Measurements from ENCODE around the gene IGFBPL1. TPM values are rescaled to one million over a fixed set of nuclear protein-coding genes. Genes with fewer than 3 reads are reported as not detected.
"Not testable (repeated sequence)": the region's sequence is repeated elsewhere in the genome, so short reads cannot be mapped to it uniquely, and the experiment has no call there.

IGFBPL1 gene
- total RNA-seq (ENCODE audit: low replicate concordance): 26.6 and 43.2 TPM in 2 replicates

DNA sequence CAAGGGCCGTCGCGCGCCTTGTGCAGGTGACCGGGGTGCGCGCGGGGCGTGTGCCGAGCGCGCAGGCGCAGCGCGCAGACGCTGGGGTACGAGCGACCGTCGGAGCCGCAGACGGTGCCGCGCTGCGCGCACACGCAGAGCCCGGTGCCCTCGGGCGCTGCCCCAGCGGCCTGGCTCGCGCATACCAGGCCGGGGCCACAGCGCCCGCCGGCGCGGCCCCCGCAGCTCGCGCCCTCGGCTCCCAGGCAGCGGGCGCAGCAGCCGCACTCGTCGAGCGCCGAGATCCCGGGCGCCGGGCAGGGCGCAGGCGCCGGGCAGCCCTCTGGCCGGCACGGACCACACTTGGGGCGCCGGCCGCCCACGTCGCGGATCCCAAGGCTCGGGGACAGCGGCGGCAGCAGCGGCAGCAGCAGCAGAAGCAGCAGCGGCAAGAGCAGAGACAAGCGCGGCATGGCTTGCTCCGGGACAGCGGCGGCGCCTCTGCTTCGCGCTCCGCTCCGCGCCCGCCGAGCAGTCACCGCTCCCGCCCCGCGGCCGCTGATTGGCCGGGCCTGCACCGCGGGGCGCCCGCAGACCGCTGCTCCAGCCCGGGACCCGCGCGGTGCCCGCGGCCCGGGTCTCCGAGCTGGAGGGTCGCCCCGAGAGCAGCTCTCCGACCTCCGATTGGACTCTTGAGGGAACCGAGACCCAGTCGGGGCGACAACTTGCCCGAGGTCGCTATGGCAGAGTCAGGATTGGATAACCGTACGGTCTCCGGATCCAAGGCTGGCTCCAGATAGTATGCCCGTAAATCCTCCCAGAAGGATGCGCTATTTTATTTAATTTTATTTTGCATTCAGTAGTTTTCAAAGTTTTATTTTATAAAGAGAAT lies at the start of gene IGFBPL1:
IGFBPL1 (minus strand) TSS at position 482 of the 871 bp plus-strand sequence; CDS start at position 452, 30 bp downstream.
- no peaks in the 10 kb centered on the region for H3K9me3 ChIP-seq (ENCODE audit: low read depth)
- H3K9ac ChIP-seq: no peak within 1 kb of the TSS
- H3F3A ChIP-seq (ENCODE audit: low read depth): peaks cover 41% of the 10 kb centered on the region
- peaks cover 5% of the 10 kb centered on the region for H4K20me1 ChIP-seq (ENCODE audit: low read depth)
- H3K4me3 ChIP-seq: peak within 1 kb of the TSS; percentile 44
- H3K27ac Mint-ChIP-seq: peak within 1 kb of the TSS; percentile 26
- TF ChIP-seq CTCF (IDR thresholded peaks at IDR 0.05) (no peak), EZH2phosphoT487 (IDR thresholded peaks at IDR 0.05) (no peak), EZH2 (IDR thresholded peaks at IDR 0.05) (no peak)
- H3K79me2 ChIP-seq (ENCODE audit: low read depth): no peaks in the 10 kb centered on the region
- H3K4me1 ChIP-seq: peaks cover 25% of the 10 kb centered on the region
- peaks cover 50% of the 10 kb centered on the region for H3K27me3 ChIP-seq
- H3K36me3 Mint-ChIP-seq: peaks cover 2% of the 10 kb centered on the region
- H3K4me2 ChIP-seq: peak within 1 kb of the TSS; percentile 78
- no peak within 1 kb of the TSS for H3K27ac ChIP-seq
- no peaks in the 10 kb centered on the region for H3K36me3 ChIP-seq
- DNase-seq (ENCODE audit: low spot score): peak; percentile 88
- H2AFZ ChIP-seq (replicated peaks): peak within 1 kb of the TSS; percentile 92
- peaks cover 7% of the 10 kb centered on the region for H3K27me3 Mint-ChIP-seq (ENCODE audit: insufficient read depth, low read depth)
- peaks cover 56% of the 10 kb centered on the region for H3K4me1 Mint-ChIP-seq
- H3K4me3 Mint-ChIP-seq: peak within 1 kb of the TSS; percentile 89
- no peaks in the 10 kb centered on the region for H3K9me3 Mint-ChIP-seq

GRCh38 chr9:38472583-38473249 lies 48.5 kb upstream of the IGFBPL1 start:
- not testable (repeated sequence) for H3K27me3 Mint-ChIP-seq (ENCODE audit: insufficient read depth, low read depth); H3K4me2 ChIP-seq; H3F3A ChIP-seq (ENCODE audit: low read depth); H3K27ac ChIP-seq; H3K36me3 ChIP-seq; H3K79me2 ChIP-seq (ENCODE audit: low read depth); DNase-seq (ENCODE audit: low spot score); H4K20me1 ChIP-seq (ENCODE audit: low read depth); H3K9ac ChIP-seq; H3K4me1 Mint-ChIP-seq; H3K4me1 ChIP-seq; H3K27ac Mint-ChIP-seq; H2AFZ ChIP-seq (replicated peaks); H3K4me3 Mint-ChIP-seq; H3K9me3 Mint-ChIP-seq; H3K9me3 ChIP-seq (ENCODE audit: low read depth); H3K4me3 ChIP-seq; H3K36me3 Mint-ChIP-seq; H3K27me3 ChIP-seq

GRCh38 chr9:38467404-38467803 lies 43.1 kb upstream of the IGFBPL1 start:
- Mint-ChIP-seq H3K27ac (peak overlapping the region; percentile 50), H3K36me3 (peaks cover 1% of the 10 kb centered on the region)
- H3K27me3 ChIP-seq: no peaks in the 10 kb centered on the region

More at GRCh38 chr9:38467404-38467803, 43.1 kb upstream of the IGFBPL1 start:
- Histone ChIP-seq H3K4me2 (no peak overlapping the region), H3F3A (ENCODE audit: low read depth) (no peaks in the 10 kb centered on the region), H3K4me1 (no peaks in the 10 kb centered on the region), H3K36me3 (no peaks in the 10 kb centered on the region), H3K27ac (no peak overlapping the region), H3K4me3 (no peak overlapping the region), H4K20me1 (ENCODE audit: low read depth) (no peaks in the 10 kb centered on the region), H3K79me2 (ENCODE audit: low read depth) (no peaks in the 10 kb centered on the region), H3K9me3 (ENCODE audit: low read depth) (no peaks in the 10 kb centered on the region), H3K9ac (no peak overlapping the region), H2AFZ (replicated peaks) (peak overlapping the region; percentile 78)
- H3K9me3 Mint-ChIP-seq: no peaks in the 10 kb centered on the region
- no peak overlapping the region for H3K4me3 Mint-ChIP-seq
- peak; percentile 16 for DNase-seq (ENCODE audit: low spot score)
- no peaks in the 10 kb centered on the region for H3K4me1 Mint-ChIP-seq
- no peaks in the 10 kb centered on the region for H3K27me3 Mint-ChIP-seq (ENCODE audit: insufficient read depth, low read depth)
- TF ChIP-seq CTCF (IDR thresholded peaks at IDR 0.05) (no peak), EZH2phosphoT487 (IDR thresholded peaks at IDR 0.05) (no peak), EZH2 (IDR thresholded peaks at IDR 0.05) (no peak)

Data from neural progenitor cell (in vitro differentiated cells).